ENCODE results near the gene RTP5. TPM values are rescaled to one million over a fixed set of nuclear protein-coding genes. Genes with fewer than 3 reads are reported as not detected.

The RTP5 gene
- total and polyA plus RNA-seq, 2 donors (not counting 1 experiment from before 2014, with no cell fraction given) = not detected

DNA sequence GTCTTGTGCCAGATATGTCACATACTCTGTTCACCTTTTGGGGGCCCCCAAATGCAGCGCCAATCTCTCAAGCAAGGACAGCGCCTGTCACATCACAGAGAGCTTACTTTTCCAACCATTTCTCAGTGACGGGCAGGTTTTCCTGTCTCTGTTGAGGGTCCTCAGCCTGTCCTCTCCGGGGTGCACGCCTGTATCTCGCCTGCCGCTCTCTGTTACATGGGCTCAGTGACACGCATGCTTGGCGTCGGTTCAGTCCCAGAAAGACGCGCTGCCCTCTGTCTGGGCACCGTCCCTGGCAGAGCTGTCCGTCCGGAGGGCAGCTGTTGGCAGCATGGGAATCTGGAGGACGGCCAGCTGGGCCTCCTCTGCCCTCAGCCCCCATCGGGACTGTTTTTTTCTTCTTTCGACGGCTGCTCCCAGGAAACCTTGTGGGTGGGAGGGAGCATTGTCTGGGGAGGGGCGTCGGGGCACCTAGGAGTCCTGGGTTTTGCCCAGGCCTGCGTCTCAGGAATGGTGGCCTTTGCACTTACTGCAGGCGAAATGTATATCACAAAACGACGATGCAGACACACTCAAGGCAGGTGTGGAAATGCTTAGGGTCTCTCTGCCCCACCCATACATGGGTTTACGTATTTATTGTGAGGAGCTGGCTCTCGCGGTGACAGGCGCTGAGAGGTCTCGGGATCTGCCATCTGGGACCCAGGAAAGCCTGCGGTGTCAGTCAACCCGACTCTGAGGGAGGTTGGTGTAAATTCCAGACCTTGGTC lies 30.9 kb downstream of the RTP5 start:
- intact Hi-C loops (cut with micrococcal nuclease) = no loop called here
- WGBS (ENCODE audit: insufficient coverage) = 97% methylated on average over 28 of the region's 32 CpGs
- Mint-ChIP-seq H3K4me1 (peaks cover 10% of the 10 kb centered on the region), H3K27ac (no peak overlapping the region), H3K4me3 (no peak overlapping the region), H3K9me3 (ENCODE audit: insufficient read depth) (no peaks in the 10 kb centered on the region), H3K27me3 (no peaks in the 10 kb centered on the region)
- ATAC-seq (ENCODE audit: low read depth) = no peak
- Histone ChIP-seq H3K9ac (ENCODE audit: low read length) (no peak overlapping the region), H2AFZ (ENCODE audit: insufficient read depth, low read depth, low read length, poor library complexity, severe bottlenecking) (no peak overlapping the region), H3K4me1 (ENCODE audit: control insufficient read depth in 2 of 2, insufficient read depth in 2 of 2, low read length in 2 of 2) (peaks cover 0 to 6% of the 10 kb centered on the region in 2 donors), H3K27me3 (replicated peaks in 1 of 4; ENCODE audit: control extremely low read depth in 1 of 4, control insufficient read depth in 3 of 4, insufficient read depth in 4 of 4, low read length in 3 of 4) (no peaks in the 10 kb centered on the region), H3K79me2 (ENCODE audit: control insufficient read depth, insufficient read depth, low read length) (peaks cover 40% of the 10 kb centered on the region), H3K36me3 (replicated peaks in 1 of 2; ENCODE audit: control extremely low read depth in 1 of 2, control insufficient read depth in 1 of 2, extremely low read depth in 1 of 2, insufficient read depth in 2 of 2, low read length in 1 of 2) (peaks cover 0 to 5% of the 10 kb centered on the region in 2 experiments), H3K9me3 (ENCODE audit: control extremely low read depth in 1 of 3, control insufficient read depth in 2 of 3, insufficient read depth in 1 of 3, low read length in 2 of 3) (no peaks in the 10 kb centered on the region), H3K4me3 (ENCODE audit: control extremely low read depth in 1 of 5, extremely low read depth in 1 of 5, insufficient read depth in 1 of 5, low read depth in 2 of 5, low read length in 4 of 5) (no peak overlapping the region), H4K20me1 (ENCODE audit: control insufficient read depth, insufficient read depth, low read length, poor library complexity, severe bottlenecking) (peaks cover 47% of the 10 kb centered on the region), H3K4me2 (replicated peaks; ENCODE audit: low read depth, low read length, poor library complexity, severe bottlenecking) (no peak overlapping the region), H3K27ac (ENCODE audit: low read length in 2 of 2) (no peak overlapping the region)
- TF ChIP-seq, protein P1, sequence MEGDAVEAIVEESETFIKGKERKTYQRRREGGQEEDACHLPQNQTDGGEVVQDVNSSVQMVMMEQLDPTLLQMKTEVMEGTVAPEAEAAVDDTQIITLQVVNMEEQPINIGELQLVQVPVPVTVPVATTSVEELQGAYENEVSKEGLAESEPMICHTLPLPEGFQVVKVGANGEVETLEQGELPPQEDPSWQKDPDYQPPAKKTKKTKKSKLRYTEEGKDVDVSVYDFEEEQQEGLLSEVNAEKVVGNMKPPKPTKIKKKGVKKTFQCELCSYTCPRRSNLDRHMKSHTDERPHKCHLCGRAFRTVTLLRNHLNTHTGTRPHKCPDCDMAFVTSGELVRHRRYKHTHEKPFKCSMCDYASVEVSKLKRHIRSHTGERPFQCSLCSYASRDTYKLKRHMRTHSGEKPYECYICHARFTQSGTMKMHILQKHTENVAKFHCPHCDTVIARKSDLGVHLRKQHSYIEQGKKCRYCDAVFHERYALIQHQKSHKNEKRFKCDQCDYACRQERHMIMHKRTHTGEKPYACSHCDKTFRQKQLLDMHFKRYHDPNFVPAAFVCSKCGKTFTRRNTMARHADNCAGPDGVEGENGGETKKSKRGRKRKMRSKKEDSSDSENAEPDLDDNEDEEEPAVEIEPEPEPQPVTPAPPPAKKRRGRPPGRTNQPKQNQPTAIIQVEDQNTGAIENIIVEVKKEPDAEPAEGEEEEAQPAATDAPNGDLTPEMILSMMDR (IDR thresholded peaks at IDR 0.05) = no peak
- ChIA-PET CTCF (no interaction called here), POLR2A (no interaction called here)
- DNase-seq = no peak

- no peak for TF ChIP-seq EZH2 (IDR thresholded peaks at IDR 0.05; ENCODE audit: borderline replicate concordance, insufficient read depth, low read depth, low read length, poor library complexity, severe bottlenecking)
- TF ChIP-seq, protein P1 (IDR thresholded peaks at IDR 0.05) = no peak
- no peaks in the 10 kb centered on the region for H3K27me3 Mint-ChIP-seq
Measured at GRCh38 chr2:241901018-241901380, 31.5 kb downstream of the RTP5 start.

More at GRCh38 chr2:241901018-241901380, 31.5 kb downstream of the RTP5 start:
- Histone ChIP-seq H3K27me3 (replicated peaks in 1 of 4; ENCODE audit: control extremely low read depth in 1 of 4, control insufficient read depth in 3 of 4, insufficient read depth in 4 of 4, low read length in 3 of 4) (no peaks in the 10 kb centered on the region), H3K4me3 (ENCODE audit: control extremely low read depth in 1 of 5, extremely low read depth in 1 of 5, insufficient read depth in 1 of 5, low read depth in 2 of 5, low read length in 4 of 5) (no peak overlapping the region), H4K20me1 (ENCODE audit: control insufficient read depth, insufficient read depth, low read length, poor library complexity, severe bottlenecking) (peaks cover 45% of the 10 kb centered on the region), H3K36me3 (replicated peaks in 1 of 2; ENCODE audit: control extremely low read depth in 1 of 2, control insufficient read depth in 1 of 2, extremely low read depth in 1 of 2, insufficient read depth in 2 of 2, low read length in 1 of 2) (peaks cover 0 to 8% of the 10 kb centered on the region in 2 experiments), H3K27ac (ENCODE audit: low read length in 2 of 2) (no peak overlapping the region), H3K9ac (ENCODE audit: low read length) (no peak overlapping the region), H3K9me3 (ENCODE audit: control extremely low read depth in 1 of 3, control insufficient read depth in 2 of 3, insufficient read depth in 1 of 3, low read length in 2 of 3) (no peaks in the 10 kb centered on the region), H3K4me1 (ENCODE audit: control insufficient read depth in 2 of 2, insufficient read depth in 2 of 2, low read length in 2 of 2) (peaks cover 0 to 6% of the 10 kb centered on the region in 2 donors), H3K79me2 (ENCODE audit: control insufficient read depth, insufficient read depth, low read length) (peaks cover 36% of the 10 kb centered on the region), H3K4me2 (replicated peaks; ENCODE audit: low read depth, low read length, poor library complexity, severe bottlenecking) (no peak overlapping the region), H2AFZ (ENCODE audit: insufficient read depth, low read depth, low read length, poor library complexity, severe bottlenecking) (no peak overlapping the region)
- ChIA-PET POLR2A (no interaction called here), CTCF (no interaction called here)
- Mint-ChIP-seq H3K4me1 (peaks cover 7% of the 10 kb centered on the region), H3K27ac (no peak overlapping the region), H3K9me3 (ENCODE audit: insufficient read depth) (no peaks in the 10 kb centered on the region), H3K4me3 (no peak overlapping the region)
- intact Hi-C loops (cut with micrococcal nuclease) = no loop called here
- ATAC-seq (ENCODE audit: low read depth) = no peak
- 97% methylated on average over 17 of the region's 21 CpGs for WGBS (ENCODE audit: insufficient coverage)
- DNase-seq = no peak

All from B cell (primary cell).